ENCODE results near the gene UTP18. TPM values are rescaled to one million over a fixed set of nuclear protein-coding genes. Genes with fewer than 3 reads are reported as not detected.
A peak's percentile ranks its signal among the peaks of the same experiment; 100 is the strongest.
"Not testable (repeated sequence)": the region's sequence is repeated elsewhere in the genome, so short reads cannot be mapped to it uniquely, and the experiment has no call there.

Gene UTP18
- total and polyA plus RNA-seq, 4 donors: 33.2 to 39.3 (median 38.1) TPM

DNA sequence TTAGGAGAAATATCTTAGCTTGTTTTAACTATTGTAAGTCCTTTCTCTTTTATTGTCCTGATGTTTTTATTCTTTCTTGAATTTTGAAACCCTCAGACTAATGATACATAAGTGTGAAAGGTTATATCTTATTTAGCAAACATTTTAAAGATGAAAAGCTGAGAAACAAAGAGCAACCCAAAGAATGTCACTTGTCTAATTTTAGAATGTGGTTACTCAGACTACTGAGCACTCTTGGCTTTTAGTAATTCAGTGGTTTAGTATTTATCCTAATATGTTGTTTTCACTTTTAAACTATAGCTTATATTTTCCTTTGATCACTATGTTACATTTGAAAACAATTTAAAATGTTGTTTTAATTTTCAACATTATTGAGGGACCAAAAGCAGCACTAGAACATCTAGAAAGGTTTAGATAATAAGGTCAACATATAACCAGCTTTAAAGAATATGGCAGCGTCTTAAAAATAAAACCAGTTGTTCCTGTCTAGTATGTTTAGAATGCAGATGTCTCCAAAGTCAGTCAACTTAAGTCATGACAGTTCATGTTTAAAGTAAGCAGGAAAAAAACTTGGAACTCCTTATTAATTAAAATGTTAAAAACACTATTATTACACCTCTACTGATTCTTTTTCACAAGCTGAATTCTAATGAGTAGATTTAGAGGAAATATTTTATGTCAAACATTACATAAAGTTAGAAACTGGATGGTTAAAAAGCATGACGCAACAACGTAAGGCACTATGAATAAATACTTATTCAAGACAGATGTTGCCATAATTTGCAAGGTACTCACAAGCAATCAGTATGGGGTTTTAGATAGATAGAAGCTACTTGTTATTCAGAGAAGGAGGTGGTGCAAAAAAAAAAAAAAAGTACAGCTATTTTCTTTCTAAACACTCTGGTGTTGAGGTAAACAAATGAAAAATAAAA is 2.9 kb upstream of the UTP18 start:
- H3K9me3 ChIP-seq (ENCODE audit: control insufficient read depth, insufficient read depth, low read length): no peaks in the 10 kb centered on the region
- DNase-seq (ENCODE audit: low read depth in 4 of 6, low spot score in 6 of 6): no peak
- H3K27me3 ChIP-seq (ENCODE audit: control insufficient read depth, insufficient read depth, low read length): no peaks in the 10 kb centered on the region
- peaks cover 21% of the 10 kb centered on the region for H3K4me1 ChIP-seq (ENCODE audit: control insufficient read depth, insufficient read depth, low read length)
- H3K36me3 ChIP-seq (ENCODE audit: control insufficient read depth, insufficient read depth, low read length): peaks cover 6% of the 10 kb centered on the region
- no peak overlapping the region for H3K4me3 ChIP-seq (ENCODE audit: low read depth, low read length)
- WGBS (ENCODE audit: insufficient coverage): no CpG with 5 or more reads among the region's 3 CpGs
- H3K27ac ChIP-seq (ENCODE audit: low read depth, low read length): no peak overlapping the region

DNA sequence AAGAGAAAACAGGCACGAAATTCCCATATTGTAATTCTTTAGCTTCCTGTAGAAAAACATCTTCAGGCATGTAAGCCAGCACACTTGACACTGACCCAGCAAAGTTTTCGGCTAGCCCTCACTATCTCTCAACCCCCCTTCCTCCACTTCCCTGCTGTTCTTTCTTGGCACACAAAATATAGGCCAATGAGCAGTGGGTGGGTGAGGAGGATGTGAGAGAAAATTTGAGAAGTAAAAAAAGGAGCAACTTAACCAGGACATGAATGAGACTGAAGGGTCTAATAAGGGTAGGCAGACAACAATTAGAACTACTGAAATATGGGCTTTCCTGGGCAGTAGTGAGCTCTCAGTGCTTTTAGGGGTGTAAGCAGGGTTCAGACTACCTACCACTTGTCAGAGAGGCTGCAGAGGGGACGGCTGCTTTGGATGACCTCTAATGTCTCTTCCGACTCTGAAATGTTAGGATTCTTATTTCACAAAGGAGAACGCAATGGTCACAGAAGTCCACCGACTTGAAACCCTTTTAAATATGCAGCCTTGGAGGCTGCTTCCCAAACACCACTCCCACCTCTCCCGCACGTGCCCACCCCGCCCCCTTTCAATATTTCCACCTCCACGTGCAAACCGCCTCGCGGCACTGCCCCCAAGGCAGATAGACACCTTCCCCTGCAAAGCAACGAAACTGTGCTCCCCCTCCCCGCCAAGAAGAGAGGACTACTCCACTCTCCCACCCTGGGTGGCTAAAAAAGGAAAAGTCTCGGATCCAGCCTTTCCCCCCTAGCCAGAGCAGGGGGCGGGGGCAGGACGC is 1.4 kb upstream of the UTP18 start:
- Histone ChIP-seq H3K27me3 (ENCODE audit: control insufficient read depth, insufficient read depth, low read length) (no peaks in the 10 kb centered on the region), H3K9me3 (ENCODE audit: control insufficient read depth, insufficient read depth, low read length) (no peaks in the 10 kb centered on the region), H3K4me3 (ENCODE audit: low read depth, low read length) (peak overlapping the region; percentile 81), H3K4me1 (ENCODE audit: control insufficient read depth, insufficient read depth, low read length) (peaks cover 24% of the 10 kb centered on the region), H3K36me3 (ENCODE audit: control insufficient read depth, insufficient read depth, low read length) (peaks cover 4% of the 10 kb centered on the region), H3K27ac (ENCODE audit: low read depth, low read length) (peak overlapping the region; percentile 98)
- DNase-seq (ENCODE audit: low read depth in 4 of 6, low spot score in 6 of 6): peak in 2 of 6 donors; percentile 5 to 41
- 0% methylated on average over 14 of the region's 18 CpGs for WGBS (ENCODE audit: insufficient coverage)

DNA sequence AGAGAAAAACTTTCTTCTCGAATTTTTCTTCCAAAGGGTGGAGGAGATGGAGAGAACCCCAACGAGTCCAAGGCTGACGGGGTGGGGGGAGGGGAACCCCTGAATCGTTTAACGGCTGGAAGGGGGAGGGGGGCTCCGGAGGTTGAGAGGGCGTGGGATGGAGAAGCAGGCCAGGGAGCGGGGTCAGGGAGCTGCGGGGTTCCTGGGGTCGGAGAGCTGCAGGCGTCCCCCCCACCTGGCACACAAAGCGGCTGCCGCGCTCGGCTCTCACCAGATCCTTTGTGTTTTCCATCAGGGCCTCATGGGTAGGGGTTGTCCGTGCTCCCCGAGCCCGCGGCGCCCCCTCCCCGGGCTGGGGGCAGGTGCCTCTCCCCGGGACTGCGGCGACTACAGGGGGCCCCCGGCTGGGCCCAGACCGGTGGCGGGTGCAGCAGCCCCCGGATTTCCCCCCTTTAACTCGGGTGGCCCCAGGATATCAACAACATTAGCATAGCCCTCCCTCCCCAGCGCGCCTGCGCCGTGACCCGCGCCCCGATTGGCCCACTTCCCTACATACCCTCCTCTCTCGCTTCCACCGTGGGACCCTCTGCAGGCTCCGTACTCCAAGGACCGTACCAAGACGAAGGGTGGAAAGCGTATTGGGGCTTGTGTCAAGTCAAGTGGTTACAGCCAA is 646 bp upstream of the UTP18 start, which contains the start of gene MBTD1:
MBTD1 (minus strand) TSS at position 486 of the 673 bp plus-strand sequence. CDS start 34,888 bp downstream, outside the sequence.
- no peaks in the 10 kb centered on the region for H3K27me3 ChIP-seq (ENCODE audit: control insufficient read depth, insufficient read depth, low read length)
- no peaks in the 10 kb centered on the region for H3K9me3 ChIP-seq (ENCODE audit: control insufficient read depth, insufficient read depth, low read length)
- H3K4me3 ChIP-seq (ENCODE audit: low read depth, low read length): peak within 1 kb of the TSS; percentile 81
- WGBS (ENCODE audit: insufficient coverage): 0% methylated on average over 22 of the region's 42 CpGs
- DNase-seq (ENCODE audit: low read depth in 4 of 6, low spot score in 6 of 6): peak in 4 of 6 donors; percentile 11 to 99 (median 98)
- peaks cover 24% of the 10 kb centered on the region for H3K4me1 ChIP-seq (ENCODE audit: control insufficient read depth, insufficient read depth, low read length)
- H3K27ac ChIP-seq (ENCODE audit: low read depth, low read length): peak within 1 kb of the TSS; percentile 98
- H3K36me3 ChIP-seq (ENCODE audit: control insufficient read depth, insufficient read depth, low read length): peaks cover 4% of the 10 kb centered on the region

DNA sequence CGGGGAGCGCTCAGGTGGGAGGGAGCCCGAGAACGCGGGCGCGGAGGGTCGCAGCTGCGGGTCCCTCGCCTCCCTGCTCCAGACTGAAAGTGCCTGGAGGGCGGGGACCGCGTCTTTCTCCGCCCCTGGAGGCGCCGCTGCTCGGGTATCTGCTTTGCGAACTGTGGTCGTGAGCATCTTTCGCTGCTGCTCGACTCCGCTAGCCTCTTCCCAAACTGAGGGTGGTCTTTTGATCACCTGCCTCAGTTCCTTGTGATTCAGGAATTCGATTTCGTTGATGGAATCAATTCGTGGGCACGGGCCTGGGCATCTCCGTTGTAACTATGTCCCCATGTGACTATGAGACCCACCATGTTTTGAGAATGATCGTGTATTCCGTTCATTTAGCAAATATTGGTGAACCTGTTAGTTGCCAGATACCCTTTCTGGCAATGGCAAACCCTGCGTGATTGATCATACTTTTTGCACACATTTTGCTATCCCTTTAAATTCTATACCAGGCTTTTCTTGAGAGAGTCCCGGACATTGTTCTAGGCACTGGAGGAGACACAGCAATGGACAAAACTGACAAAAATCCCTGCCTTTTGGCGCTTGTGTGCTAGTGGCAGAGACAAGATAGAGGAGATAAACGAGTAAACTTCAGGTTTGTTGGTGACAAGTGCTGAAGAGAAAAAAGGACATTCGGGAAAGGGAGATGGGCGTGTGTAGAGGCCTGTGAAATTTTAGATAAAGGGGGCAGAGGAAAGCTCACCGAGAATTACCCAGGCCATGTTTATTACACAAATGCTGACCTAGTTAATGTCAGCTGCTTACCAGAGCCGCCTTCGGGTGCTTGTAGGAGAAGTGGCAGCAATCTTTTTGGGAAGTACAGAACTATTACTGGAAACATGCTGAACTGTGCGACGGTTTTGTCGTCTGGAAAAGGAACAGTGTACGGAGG is 948 bp downstream of the UTP18 start:
- H3K9me3 ChIP-seq (ENCODE audit: control insufficient read depth, insufficient read depth, low read length): no peaks in the 10 kb centered on the region
- peaks cover 24% of the 10 kb centered on the region for H3K4me1 ChIP-seq (ENCODE audit: control insufficient read depth, insufficient read depth, low read length)
- no peaks in the 10 kb centered on the region for H3K27me3 ChIP-seq (ENCODE audit: control insufficient read depth, insufficient read depth, low read length)
- peak overlapping the region; percentile 98 for H3K27ac ChIP-seq (ENCODE audit: low read depth, low read length)
- peak in 4 of 6 donors; percentile 29 to 83 (median 56) for DNase-seq (ENCODE audit: low read depth in 4 of 6, low spot score in 6 of 6)
- H3K4me3 ChIP-seq (ENCODE audit: low read depth, low read length): peak overlapping the region; percentile 81
- 9% methylated on average over 39 of the region's 42 CpGs for WGBS (ENCODE audit: insufficient coverage)
- peaks cover 7% of the 10 kb centered on the region for H3K36me3 ChIP-seq (ENCODE audit: control insufficient read depth, insufficient read depth, low read length)

DNA sequence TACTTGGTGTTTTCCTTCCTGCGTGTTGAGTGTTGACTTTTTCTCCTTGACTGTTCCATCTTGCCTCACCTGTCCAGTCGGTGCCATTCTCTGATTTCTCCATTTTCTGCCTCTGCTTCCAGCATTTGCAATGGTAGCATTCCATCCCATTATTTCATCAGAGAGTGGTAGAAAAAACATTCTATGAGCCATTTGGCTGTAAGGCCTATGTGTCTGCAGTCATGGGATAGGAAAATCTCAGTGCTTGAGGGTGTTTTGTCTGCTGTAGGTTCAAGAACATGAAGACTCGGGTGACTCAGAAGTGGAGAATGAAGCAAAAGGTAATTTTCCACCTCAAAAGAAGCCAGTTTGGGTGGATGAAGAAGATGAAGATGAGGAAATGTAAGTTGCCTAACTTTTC is 2.7 kb downstream of the UTP18 start:
- peaks cover 14% of the 10 kb centered on the region for H3K36me3 ChIP-seq (ENCODE audit: control insufficient read depth, insufficient read depth, low read length)
- no peak overlapping the region for H3K4me3 ChIP-seq (ENCODE audit: low read depth, low read length)
- no peaks in the 10 kb centered on the region for H3K9me3 ChIP-seq (ENCODE audit: control insufficient read depth, insufficient read depth, low read length)
- H3K27me3 ChIP-seq (ENCODE audit: control insufficient read depth, insufficient read depth, low read length): no peaks in the 10 kb centered on the region
- WGBS (ENCODE audit: insufficient coverage): no CpG with 5 or more reads among the region's 3 CpGs
- H3K4me1 ChIP-seq (ENCODE audit: control insufficient read depth, insufficient read depth, low read length): peaks cover 24% of the 10 kb centered on the region
- DNase-seq (ENCODE audit: low read depth in 4 of 6, low spot score in 6 of 6): no peak
- no peak overlapping the region for H3K27ac ChIP-seq (ENCODE audit: low read depth, low read length)

DNA sequence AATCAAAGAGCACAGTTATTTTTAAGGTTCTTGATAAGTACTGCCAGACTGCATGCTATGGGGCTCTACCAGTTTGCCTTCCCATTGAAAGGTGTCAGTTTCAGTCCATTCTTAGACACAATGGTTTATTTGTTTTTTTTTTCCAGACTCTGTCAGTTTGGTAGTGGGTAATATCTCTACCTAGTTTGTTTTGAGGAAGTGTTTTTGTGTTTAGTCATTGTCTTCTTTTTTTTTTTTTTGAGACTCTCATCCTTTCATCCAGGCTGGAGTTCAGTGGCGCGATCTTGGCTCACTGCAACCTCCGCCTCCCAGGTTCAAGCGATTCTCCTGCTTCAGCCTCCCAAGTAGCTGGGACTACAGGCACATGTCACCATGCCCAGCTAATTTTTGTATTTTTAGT is 4.1 kb downstream of the UTP18 start:
- H3K27me3 ChIP-seq (ENCODE audit: control insufficient read depth, insufficient read depth, low read length); H3K4me3 ChIP-seq (ENCODE audit: low read depth, low read length); DNase-seq (ENCODE audit: low read depth in 4 of 6, low spot score in 6 of 6); H3K9me3 ChIP-seq (ENCODE audit: control insufficient read depth, insufficient read depth, low read length); H3K27ac ChIP-seq (ENCODE audit: low read depth, low read length): not testable (repeated sequence)
- Histone ChIP-seq H3K4me1 (ENCODE audit: control insufficient read depth, insufficient read depth, low read length) (peaks cover 15% of the 10 kb centered on the region), H3K36me3 (ENCODE audit: control insufficient read depth, insufficient read depth, low read length) (peaks cover 21% of the 10 kb centered on the region)
- WGBS (ENCODE audit: insufficient coverage): no CpG with 5 or more reads among the region's 4 CpGs

DNA sequence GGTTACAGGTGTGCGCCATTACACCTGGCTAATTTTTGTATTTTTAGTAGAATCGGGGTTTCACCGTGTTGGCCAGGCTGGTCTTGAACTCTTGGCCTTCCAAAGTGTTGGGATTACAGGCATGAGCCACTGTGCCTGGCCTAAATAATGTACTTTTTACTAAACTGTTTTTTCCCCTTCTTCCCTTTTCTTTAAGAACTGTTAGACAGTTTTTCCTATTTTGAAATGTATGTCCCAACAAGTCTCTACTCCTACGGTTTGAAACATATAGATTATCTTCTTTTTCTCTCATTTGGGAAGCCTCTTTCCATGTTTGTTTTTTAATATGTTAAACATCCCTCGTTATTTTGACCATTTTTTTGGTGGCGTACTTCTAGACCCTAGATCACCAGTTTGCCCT is 9.6 kb downstream of the UTP18 start:
- Histone ChIP-seq H3K27ac (ENCODE audit: low read depth, low read length) (no peak overlapping the region), H3K36me3 (ENCODE audit: control insufficient read depth, insufficient read depth, low read length) (peaks cover 37% of the 10 kb centered on the region)
- no CpG with 5 or more reads among the region's 6 CpGs for WGBS (ENCODE audit: insufficient coverage)

DNA sequence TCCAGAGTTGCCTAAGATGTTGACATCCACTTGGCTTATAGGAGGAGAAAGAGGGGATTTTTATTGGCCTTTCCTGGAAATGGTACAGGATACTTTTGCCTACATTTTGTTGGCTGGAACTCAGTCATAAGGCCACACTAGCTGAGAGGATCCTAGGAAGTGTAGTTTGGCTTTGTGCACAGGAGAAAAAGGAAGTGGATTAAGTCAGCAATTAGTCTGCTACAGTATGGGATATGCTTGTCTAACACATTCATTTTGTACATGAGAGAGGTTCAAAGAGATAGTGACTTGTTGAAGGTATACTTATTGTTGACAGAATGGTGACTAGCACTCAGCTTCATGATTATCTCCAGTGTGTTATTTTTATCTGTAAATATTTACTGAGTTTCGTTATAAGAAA is 10.3 kb downstream of the UTP18 start:
- WGBS (ENCODE audit: insufficient coverage): no CpG with 5 or more reads among the region's 1 CpG
- H3K27ac ChIP-seq (ENCODE audit: low read depth, low read length): no peak overlapping the region
- H3K4me1 ChIP-seq (ENCODE audit: control insufficient read depth, insufficient read depth, low read length): no peaks in the 10 kb centered on the region
- peaks cover 30% of the 10 kb centered on the region for H3K36me3 ChIP-seq (ENCODE audit: control insufficient read depth, insufficient read depth, low read length)
- no peaks in the 10 kb centered on the region for H3K9me3 ChIP-seq (ENCODE audit: control insufficient read depth, insufficient read depth, low read length)
- H3K27me3 ChIP-seq (ENCODE audit: control insufficient read depth, insufficient read depth, low read length): no peaks in the 10 kb centered on the region
- DNase-seq (ENCODE audit: low read depth in 4 of 6, low spot score in 6 of 6): no peak
- no peak overlapping the region for H3K4me3 ChIP-seq (ENCODE audit: low read depth, low read length)

More for the DNA sequence above, 9.6 kb downstream of the UTP18 start:
- Histone ChIP-seq H3K4me3 (ENCODE audit: low read depth, low read length) (no peak overlapping the region), H3K9me3 (ENCODE audit: control insufficient read depth, insufficient read depth, low read length) (no peaks in the 10 kb centered on the region), H3K27me3 (ENCODE audit: control insufficient read depth, insufficient read depth, low read length) (no peaks in the 10 kb centered on the region), H3K4me1 (ENCODE audit: control insufficient read depth, insufficient read depth, low read length) (no peaks in the 10 kb centered on the region)
- no peak for DNase-seq (ENCODE audit: low read depth in 4 of 6, low spot score in 6 of 6)

Data from spinal cord (tissue), 10 donors.